Measurements from ENCODE around the gene PSMB3.

GRCh38 chr17:38715216-38715943, 37.2 kb upstream of the PSMB3 start:
- TF ChIP-seq ZFX (CRISPR knock-in tag; IDR thresholded peaks at IDR 0.05) = no peak
- TF ChIP-seq ZNF3 (CRISPR knock-in tag; IDR thresholded peaks at IDR 0.05) = no peak
- no peak for TF ChIP-seq NRF1 (conservative IDR thresholded peaks at IDR 0.05 in 1 of 2, IDR thresholded peaks at IDR 0.05 in 1 of 2)
- TF ChIP-seq RUNX1 (IDR thresholded peaks at IDR 0.05; ENCODE audit: low read depth) = no peak

Data from K562 (cell line).